ENCODE data around the gene TMEM63C.
"Not testable (repeated sequence)": the region's sequence is repeated elsewhere in the genome, so short reads cannot be mapped to it uniquely, and the experiment has no call there.

TMEM63C gene

DNA sequence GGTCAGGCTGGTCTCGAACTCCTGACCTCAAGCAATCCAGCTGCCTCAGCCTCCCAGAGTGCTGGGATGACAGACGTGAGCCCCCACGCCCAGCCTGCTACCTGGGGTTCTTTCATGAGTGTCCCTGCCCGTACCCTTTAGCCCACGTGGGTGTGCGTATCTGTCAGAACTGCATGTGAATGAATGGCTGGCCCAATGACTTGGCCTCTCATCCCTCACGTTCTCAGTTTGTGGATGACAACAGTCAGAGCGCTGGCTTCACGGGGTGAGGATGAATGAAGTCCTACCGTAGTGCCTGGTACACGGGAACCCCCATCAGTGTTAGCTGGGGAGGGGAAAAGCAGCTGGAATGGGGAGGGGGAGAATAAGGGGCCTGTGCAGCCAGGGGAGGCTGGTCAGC lies 23.9 kb upstream of the TMEM63C start:
- no peak for DNase-seq

DNA sequence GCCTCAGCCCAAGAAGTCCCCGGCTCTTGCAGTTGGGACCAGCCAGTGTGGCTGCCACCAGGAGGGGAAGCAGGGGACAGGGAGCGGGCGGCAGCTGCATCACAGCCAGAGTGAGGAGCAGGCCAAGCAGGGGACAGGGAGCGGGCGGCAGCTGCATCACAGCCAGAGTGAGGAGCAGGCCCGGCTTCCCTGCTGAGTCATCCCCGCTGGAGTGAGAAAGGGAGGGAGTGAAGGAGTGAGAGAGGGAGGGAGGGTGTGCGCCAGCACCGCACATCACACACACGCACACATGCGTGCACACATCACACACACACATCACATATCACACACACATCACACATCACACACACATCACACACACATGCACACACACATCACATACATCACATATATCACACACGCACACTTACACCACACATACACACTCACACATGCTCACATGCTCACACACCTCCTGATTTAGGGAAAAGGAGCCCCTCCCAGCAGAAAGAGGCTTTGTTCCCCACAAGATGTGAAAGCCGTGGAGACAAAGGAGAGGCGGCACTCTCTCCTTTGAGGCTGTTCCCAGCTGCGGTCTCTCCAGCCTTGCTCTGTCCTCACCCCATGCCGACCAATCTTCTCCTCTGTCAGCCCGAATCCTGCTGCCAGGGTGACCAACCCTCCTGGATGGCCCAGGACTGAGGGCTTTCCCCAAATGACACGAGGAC lies 23.3 kb upstream of the TMEM63C start:
- no peak for DNase-seq

DNA sequence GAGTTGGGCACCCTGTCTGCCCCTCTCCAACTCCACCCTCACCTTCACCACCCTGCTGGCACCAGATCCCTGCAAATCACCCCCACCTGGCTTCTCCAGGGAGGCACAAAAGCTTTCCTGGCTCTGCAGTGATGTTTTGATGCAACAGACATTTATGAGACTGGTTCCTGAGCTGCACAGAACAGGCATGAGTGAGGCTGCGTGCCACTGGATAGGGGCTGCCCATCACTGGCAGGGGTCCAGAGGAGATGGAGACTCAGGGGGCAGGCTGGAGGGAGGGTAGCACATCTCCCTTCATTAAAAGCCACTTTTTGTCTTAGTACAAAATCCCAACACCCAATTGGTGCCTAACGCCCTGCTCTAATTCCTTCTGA lies 22.7 kb upstream of the TMEM63C start:
- no peak for DNase-seq

DNA sequence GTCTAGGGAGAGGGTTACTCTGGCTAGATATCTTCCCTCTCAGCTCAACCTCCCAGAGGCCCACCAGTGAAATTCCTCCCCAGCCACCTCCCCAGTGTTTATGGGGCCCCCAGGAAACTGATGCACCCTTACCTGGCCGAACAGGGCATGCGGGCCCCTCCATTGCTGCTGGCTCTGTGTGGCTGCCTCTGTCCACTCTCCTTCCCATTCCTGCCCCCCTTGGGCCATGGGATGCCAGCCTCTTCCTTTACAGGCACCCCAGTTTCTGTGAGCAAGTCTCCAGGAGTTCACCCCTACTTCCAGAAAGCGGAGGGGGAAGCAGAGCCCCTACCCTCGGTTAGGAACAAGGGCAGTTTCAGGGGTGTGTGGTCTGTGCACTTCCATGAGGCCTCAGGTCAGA lies 20.6 kb upstream of the TMEM63C start:
- no peak for DNase-seq

DNA sequence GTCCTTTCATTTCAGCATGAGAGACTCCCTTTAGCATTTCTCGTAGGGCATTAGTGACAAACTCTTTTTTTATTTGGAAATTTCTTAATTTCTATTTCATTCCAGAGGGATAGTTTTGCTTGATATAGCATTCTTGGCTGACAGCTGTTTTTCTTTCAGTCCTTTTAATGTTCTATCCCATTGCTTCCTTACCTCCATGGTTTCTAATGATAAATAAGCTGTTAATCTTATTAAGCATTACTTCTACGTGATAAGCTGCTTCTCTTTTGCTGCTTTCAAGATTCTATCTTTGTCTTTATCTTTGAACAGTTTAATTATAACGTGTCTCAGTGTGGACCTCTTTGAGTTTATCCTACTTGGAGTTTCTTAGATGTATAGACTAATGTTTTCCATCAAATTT lies 11.6 kb upstream of the TMEM63C start:
- no peak for DNase-seq

DNA sequence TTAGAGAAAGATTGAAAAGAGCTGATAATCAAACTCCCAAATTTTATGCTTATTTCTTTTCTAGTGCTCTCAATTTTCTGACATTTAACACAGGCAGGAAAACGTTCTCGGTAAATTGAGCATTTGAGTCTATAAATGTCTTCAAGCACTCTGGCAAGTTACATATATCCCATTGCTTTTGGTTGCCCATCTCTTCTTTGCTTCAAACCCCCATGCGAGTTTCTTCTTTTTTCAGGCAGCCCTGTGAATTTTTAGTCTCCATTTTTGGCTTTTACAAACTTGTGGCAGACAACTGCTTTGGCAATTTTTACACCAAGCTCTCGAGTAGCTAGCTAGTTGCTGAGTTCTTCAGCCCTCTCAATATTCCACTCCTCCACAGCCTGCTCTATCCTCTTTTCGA lies 8.7 kb upstream of the TMEM63C start:
- no peak for DNase-seq

DNA sequence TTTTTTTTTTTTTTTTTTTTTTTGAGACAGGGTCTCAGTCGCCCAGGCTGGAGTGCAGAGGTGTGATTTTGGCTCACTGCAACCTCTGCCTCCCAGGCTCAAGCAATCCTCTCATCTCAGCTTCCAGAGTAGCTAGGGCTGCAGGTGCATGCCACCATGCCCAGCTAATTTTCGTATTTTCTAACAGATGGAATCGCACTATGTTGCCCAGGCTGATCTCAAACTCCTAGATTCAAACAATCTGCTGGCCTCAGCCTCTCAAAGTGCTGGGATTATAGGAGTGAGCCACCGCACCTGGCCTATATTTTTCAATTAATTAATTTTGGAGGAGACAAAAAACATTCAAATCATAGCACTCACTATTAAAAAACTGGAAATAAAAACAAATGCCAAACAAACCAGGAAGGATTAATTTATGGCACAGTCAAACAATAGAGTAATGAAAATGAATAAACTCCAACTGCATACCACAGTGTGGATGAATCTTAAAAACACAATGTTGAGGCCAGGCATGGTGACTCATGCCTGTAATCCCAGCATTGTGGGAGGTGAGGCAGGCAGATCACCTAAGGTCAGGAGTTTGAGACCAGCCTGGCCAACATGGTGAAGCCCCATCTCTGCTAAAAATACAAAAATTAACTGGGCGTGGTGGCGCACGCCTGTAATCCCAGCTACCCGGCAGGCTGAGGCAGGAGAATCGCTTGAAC lies 7.5 kb upstream of the TMEM63C start:
- DNase-seq: not testable (repeated sequence)

DNA sequence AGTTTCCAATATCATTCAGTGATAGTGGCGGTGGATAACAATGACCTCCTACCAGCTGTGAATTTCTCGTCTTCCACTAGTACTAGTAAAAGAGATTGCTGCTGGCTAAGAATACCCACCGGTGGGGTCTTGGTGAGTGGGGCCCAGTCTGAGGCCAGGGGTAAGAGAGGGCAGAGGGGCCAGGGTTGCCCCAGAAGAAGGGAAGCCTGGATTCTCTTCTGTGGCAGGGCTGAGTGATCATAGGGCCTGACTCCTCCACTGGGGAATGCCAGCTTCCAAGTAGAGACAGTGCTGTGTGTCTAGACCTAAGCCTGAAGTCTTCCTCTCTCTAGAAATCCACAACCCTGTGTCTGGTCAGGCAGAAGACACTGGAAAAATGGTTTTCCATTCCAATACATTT lies 5.8 kb upstream of the TMEM63C start:
- DNase-seq: no peak

DNA sequence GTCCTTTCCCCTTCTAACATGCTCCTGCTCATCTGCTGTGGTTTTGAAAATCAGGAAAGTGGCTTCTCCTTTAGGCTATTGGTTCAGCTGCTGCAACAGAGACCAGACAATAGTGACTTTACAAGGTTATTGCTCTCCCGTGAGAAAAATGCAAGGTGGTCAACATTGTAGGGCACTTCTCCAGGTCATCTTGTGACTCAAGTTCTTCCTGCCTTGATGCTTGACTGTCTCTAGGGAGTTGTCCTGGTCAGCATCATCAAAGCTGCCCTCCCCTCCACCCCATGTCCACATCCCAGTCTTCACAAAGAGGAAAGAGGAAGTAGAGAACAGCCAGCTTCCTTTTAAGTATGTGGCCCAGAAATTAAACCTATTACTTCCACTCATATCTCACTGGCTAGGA lies 3.9 kb upstream of the TMEM63C start:
- DNase-seq: no peak

DNA sequence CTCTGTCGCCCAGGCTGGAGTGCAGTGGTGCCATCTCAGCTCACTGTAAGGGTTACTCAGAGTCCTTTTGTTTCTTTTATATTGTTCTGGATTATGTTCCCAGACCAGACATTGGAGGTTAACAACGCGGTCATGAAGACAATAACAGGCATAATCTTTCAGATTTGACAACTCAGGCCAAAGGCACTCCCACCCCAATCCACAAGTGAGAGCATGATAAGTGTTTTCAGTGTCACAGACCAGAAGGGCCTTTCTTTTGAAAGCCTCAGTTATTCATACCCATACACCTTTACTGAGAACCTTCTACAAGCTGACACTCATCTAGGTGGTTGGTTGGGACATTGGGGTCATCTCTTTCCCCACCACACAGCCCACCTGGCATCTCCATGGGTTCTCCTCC lies 2.9 kb upstream of the TMEM63C start:
- no peak for DNase-seq

DNA sequence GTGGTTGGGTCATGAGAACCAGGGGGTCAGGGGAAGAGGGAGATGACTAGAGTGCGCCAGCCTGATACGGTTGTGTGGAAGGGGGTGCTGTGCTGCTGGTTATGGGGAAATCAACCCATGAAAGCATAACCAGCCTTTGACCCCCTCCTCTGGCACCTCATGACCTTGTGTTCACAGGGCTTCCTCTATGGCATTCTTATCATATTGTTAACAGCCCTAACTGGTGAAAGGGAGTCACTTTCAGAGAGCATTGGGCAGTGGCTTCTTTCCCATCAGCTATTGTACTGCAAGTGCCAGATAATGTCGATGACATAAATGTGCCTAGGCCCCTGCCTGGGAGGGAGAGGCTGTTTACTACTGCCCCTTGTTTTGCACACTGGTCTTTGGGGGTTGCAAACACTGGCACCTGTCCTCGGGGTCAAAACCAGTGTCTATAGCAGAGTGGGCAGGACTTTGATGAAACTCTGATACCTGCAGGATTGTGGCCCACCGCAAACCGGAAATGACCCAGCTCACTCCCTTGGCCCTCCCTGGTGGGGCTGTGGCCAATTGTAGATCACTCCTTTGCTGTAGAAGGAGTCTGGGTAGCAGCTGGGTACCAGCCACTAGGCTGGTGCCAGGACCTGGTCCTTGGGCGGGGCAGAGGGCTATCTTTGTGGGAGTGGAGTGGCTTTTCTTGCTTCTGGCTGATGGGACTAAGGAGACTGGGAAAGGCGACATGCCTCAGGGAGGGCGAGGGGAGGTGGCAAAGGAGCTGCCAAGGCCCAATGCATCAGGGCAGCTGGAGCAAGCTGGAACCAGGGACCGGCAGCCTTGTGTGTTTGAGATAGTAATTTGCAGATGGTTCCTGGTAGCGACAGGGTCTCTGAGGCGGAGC lies 634 bp upstream of the TMEM63C start:
- no peak for DNase-seq

DNA sequence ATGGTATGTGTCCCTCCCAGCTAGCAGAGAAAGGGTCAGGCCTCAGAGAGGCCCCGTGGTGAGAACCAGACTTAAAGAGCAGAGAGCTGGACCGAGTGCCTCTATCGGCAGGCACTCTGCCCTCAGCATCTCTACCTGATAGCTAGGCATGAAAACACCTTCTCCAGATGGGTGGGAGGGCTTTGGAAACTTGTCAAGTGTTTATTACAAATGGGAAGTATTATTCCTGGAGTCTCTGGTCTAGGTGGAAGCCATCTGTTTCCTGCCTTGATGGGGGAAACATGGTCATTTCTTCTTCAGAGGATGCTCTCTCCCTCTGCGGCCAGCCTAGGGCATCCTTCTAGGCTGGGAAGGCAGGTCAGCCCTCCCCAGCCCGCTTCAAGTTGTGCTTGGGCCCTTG lies 2.3 kb downstream of the TMEM63C start:
- no peak for DNase-seq

DNA sequence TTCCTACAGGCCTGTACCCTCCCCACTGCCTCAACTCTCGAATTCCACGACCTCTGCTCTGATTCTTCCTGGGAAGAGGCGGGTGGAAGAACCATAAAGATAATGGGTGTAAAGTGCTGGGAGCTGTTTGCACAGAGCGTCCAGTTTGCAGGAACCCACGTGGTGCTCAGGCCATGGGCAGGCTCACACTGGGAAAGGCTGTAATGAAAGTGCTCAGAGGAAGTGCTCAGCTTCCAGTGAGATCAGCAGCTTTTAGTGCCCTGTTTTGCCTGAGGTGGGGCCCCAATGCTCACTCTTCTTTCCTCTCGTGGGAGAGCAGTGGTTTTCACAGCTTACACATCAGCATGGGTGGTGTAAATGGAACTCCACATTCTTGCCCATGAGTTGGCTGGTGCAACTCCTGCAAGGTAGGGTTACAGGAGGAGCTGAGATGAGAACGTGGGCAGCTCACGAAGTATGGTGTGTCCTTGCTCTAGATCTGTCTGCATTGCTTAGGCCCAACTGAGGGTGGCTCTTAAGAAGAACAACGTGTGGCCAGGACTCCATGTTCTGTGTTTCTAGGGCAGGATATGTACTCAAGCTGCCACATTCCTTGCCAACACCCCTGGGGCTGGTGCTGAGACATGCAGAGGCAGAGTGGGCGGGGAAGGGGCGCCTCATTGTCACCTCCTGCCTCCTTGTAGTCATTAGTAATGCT lies 2.9 kb downstream of the TMEM63C start:
- no peak for DNase-seq

DNA sequence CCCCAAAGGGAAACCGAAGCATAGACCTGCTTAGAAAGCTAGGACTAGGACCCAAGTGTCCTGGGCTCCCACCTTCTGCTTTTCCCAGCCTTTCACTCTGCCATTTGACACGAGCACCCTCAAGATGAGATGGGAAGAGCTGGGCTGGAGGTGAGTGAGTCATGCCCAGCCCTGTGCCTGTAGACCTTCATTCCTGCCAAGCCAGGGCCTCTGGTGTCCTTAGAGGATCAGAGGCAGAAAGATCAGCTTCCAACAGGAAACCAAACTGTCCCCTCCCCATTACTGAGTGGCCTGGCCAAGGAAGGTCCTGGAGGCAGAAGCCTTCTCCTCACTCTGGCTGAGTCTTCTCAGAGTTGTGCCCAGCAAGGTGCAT lies 3.5 kb downstream of the TMEM63C start:
- no peak for DNase-seq

DNA sequence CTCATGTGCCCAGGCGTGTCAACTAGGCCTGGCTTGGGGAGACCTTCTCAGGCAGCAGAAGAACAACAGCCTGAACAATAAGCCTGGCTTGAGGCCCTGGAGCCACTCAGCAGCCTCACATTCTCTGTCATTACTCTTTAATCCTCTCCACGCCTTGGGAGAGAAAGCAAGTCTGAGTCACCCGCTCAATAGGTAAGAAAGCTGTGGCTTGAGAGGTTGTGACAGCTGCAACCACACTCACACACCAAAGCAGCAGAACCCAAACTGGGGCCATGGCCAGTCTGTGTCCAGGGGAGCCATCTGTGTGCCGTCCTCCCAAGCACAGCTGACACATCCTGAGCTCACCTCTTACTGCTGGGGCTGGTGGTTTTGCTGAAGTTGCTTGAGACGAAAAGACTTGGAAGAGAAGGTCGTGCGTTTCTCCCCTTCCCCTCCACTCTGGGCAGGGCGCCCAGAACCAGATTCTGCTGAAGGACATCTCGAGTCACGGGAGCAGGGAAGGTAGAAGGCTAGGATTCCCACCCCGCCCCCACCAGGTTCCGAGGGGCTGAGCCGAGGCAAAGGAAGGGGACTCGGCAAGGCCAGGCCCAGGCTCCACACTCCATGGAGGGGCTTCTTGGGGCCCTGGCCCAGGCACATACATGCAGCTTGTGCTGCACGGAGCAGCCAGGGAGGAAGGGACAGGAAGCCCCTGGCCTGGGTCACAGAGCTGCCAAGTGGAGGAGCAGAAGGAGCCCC lies 5.5 kb downstream of the TMEM63C start:
- DNase-seq: no peak

DNA sequence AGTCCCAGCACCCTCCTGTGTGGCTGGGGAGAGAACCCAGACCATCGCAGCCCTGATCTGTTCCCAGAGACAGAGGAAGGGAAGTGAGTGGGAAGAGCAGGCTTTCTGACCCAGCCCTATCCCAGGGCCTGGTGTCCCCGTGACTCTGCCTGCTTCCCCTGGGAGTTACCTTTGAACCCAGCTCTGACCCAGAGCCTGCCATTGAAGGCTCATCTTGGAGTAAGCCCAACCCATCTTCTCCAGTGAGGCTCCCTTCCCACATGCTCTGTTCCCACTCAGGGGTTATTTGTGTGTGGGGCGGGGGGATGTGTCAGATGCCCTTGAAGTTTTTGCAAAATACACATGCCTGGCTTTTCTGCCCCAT lies 6.0 kb downstream of the TMEM63C start:
- no peak for DNase-seq

DNA sequence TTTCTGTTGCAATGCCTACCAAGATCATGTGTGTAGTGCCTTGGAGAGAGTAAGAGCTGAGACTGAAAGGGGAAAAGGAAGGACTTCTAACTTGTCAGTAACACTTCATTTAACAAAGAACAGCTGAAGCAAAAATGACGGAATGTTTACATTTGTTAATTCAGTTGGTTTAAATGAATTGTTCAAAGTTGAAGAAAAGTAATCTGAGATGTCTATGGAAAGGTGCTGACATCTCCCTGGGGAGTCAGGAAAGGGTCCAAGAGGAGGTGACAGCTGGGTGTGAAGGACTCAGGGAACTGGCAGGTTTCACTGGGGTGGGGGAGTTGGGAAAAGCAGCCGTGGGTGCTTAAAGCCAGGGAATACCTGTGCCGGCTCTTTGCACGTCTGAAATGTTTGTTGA lies 7.9 kb downstream of the TMEM63C start:
- DNase-seq: no peak

DNA sequence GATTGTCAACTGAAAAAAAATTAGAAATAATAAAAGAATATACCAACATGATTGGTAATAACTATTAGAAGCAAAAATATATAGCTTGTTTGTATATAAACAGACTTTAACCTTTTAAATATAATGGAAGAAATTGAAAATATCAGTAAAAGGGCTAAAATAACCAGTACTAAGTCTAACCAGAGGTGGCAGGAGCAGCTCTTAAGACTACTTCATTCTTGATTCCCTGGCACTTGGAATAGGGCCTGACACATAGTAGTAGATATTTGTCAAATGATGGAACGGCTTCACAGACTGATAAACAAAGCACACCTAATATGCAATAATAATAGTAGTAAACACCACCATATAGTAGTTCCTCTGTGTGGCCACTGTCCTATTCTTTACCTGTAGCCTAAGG lies 9.4 kb downstream of the TMEM63C start:
- no peak for DNase-seq

DNA sequence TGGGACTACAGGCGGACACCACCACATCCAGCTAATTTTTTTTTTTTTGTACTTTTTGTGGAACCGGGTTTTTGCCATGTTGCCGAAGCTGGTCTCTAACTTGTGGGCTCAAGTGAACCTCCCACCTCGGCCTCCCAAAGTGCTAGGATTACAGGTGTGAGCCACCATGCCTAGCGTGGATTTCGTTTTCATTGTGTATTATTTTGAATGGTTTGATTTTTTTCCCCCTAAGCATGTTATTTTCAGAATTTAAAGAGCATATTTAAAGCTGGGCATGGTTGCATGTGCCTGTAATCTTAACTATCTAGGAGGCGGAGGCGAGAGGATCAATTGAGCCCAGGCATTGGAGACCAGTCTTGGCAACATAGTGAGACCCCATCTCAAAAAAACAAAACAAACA lies 13.1 kb downstream of the TMEM63C start:
- DNase-seq: no peak

DNA sequence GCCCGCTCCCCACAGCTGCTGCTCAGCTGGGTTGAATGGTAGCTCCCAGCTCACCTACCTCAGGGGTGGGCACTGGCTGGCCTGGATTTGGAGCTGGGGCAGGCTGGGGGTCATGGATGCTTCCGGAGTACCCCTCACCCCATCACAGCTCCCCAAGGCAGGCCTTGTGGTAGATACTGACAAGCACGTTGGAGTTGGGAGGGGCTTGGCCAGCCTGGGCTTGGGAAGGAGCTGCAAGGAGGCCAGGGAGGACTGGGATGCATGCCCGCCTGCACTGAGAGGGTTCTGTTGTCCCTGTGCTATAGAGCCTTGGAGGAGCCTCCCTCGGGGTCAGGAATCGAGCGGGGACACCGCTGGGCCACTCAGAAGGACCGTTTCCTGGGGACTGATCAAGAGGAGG lies 14.2 kb downstream of the TMEM63C start:
- no peak for DNase-seq

DNA sequence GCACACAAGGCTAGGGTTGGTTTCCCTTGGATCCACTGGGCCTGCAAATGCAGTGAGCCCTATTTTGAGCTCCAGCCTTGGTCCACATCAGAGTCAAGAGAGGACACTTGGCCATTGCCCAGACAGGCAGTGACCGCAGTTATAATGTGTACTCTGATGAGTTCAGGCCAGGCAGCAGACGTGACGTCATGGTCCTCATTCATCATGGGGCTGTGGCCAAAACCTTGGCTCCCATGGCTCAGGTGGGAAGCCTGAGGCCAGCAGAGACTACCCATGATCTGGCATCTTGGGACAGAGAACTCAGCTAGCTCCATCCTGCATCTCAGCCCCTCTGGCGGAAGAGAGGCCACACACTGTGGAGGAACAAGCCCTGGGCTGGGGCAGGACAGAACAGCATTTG lies 16.4 kb downstream of the TMEM63C start:
- DNase-seq: no peak

DNA sequence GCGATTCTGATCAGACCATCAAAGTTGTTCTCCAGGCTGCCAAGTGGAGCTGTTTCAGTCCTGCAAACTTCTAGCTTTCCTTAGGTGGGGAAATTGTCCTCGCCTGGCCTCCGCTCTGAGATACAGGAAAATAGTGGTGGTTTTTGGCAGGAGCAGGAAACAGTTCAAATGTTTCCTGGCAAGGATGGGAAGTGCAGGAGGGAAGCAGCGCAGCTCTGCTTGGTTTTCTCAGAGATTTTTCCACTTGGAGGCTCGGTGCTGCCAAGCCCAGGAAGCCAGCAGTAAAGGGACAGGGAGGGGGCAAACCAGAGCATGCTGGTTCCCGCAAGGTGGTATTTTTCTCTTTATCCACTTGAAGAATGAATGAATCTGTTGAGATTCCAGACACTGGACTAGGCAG lies 17.0 kb downstream of the TMEM63C start:
- no peak for DNase-seq

DNA sequence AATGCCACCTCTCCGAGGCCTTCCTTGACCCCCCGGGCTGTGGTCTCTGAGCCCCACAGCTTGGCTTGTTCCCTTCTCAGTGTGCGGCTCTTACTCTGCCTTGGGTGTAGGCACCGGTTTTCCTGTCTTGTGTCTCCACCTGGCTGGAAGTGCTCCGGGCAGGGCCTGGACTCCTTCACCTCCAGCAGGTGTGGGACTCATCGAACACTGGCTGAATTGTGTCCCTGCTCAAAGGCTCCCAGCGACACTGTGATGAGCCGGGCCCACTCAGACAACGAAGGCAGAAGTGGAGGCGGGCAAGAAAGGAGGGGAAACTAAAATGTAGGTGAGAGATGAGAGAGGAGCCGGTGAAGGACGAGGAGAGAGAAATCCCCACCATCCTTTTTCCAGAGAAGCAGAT lies 18.0 kb downstream of the TMEM63C start:
- DNase-seq: no peak

Measured in activated T-cell treated with anti-CD3 and anti-CD28 coated beads, Interleukin-2, amount 50 U/mL, for 1 hour (primary cell).